ENCODE data around the gene KLHL33. TPM values are rescaled to one million over a fixed set of nuclear protein-coding genes. Genes with fewer than 3 reads are reported as not detected.
A peak's percentile ranks its signal among the peaks of the same experiment; 100 is the strongest.

KLHL33 gene
- total RNA-seq, 1 donor from 2014 or later, result 0.47 TPM

DNA sequence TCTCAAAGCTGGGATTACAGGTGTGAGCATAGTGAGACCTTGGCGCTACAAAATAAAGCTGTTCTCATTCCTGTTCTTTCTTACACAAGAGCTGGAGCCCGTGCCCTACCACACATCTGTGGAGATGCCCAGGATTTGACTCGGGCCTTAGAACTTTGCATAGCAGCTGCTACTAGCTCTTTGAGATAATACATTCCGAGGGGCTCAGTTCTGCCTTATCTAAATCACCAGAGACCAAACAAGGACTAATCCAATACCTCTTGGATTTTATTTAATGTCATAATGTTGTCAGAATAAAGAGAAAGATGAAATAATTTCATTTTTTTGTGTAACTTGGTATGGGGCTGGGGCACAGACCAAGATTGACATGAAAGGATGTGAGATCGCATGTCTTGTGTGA lies 40.8 kb upstream of the KLHL33 start:
- no peaks in the 10 kb centered on the region for H3K9me3 ChIP-seq
- TF ChIP-seq, protein P1, sequence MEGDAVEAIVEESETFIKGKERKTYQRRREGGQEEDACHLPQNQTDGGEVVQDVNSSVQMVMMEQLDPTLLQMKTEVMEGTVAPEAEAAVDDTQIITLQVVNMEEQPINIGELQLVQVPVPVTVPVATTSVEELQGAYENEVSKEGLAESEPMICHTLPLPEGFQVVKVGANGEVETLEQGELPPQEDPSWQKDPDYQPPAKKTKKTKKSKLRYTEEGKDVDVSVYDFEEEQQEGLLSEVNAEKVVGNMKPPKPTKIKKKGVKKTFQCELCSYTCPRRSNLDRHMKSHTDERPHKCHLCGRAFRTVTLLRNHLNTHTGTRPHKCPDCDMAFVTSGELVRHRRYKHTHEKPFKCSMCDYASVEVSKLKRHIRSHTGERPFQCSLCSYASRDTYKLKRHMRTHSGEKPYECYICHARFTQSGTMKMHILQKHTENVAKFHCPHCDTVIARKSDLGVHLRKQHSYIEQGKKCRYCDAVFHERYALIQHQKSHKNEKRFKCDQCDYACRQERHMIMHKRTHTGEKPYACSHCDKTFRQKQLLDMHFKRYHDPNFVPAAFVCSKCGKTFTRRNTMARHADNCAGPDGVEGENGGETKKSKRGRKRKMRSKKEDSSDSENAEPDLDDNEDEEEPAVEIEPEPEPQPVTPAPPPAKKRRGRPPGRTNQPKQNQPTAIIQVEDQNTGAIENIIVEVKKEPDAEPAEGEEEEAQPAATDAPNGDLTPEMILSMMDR (IDR thresholded peaks at IDR 0.05), result no peak
- intact Hi-C loops (cut with DNase I), result no loop called here
- H3K4me3 ChIP-seq, result no peak overlapping the region
- H3K36me3 ChIP-seq, result peaks cover 50% of the 10 kb centered on the region
- peaks cover 31% of the 10 kb centered on the region for H3K4me1 ChIP-seq
- no peak for DNase-seq
- H3K27me3 ChIP-seq (ENCODE audit: low read depth), result no peaks in the 10 kb centered on the region
- no peak for ATAC-seq
- peak overlapping the region; percentile 76 for H3K27ac ChIP-seq

DNA sequence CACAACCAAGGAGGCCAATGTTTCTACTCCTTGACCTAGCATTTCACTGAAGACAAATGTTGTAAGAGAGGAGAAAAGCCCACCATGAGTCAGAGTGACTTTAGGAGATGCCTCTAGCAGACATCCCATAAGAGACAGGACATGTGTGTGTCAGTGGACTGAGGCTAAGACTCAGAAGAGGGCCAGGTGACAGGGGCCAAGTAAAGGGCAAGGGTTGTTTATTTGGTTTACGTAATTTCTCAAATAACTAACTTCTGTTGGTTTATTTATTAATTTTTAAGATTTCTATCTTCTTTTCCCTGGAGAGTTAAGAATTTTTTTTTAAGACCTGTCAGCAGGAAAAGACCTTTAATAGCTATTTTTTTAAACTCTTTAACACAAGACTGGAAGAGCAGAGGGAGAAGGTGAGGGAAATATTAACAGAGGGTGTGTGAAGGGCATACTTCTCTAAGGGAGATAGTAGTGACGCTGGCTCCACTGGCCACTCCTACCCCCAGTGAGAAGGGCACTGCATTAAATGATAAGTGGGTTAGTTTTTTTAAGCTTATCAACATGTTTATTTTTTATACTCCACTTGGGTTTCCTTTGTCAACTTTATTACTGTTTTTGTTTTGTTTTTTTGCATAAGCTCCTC lies 36.7 kb upstream of the KLHL33 start:
- no peaks in the 10 kb centered on the region for H3K27me3 ChIP-seq (ENCODE audit: low read depth)
- H3K4me3 ChIP-seq, result no peak overlapping the region
- DNase-seq (no peak), ATAC-seq (no peak)
- no peak overlapping the region for H3K27ac ChIP-seq
- no peaks in the 10 kb centered on the region for H3K9me3 ChIP-seq
- TF ChIP-seq, protein P1 (IDR thresholded peaks at IDR 0.05), result no peak
- intact Hi-C loops (cut with DNase I), result no loop called here
- H3K4me1 ChIP-seq, result peaks cover 41% of the 10 kb centered on the region
- H3K36me3 ChIP-seq, result peaks cover 50% of the 10 kb centered on the region

DNA sequence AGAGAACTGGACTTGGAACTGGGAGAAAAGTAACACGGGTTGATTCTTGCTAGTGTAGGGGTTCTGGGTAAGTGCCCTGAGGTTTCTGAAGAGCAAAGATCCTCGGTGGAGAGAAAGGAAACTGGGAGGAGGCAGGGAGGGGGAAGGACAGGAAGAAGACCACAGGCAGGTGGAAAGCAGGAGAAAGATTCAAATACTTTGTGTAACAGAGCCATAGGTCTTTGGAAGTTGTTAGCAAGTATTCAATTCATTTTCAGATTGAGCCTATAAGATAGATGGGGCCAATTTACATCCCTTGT lies 34.6 kb upstream of the KLHL33 start:
- H3K27me3 ChIP-seq (ENCODE audit: low read depth), result no peaks in the 10 kb centered on the region
- H3K9me3 ChIP-seq, result no peaks in the 10 kb centered on the region
- TF ChIP-seq, protein P1 (IDR thresholded peaks at IDR 0.05), result no peak
- H3K36me3 ChIP-seq, result peaks cover 34% of the 10 kb centered on the region
- no peak for ATAC-seq
- intact Hi-C loops (cut with DNase I), result no loop called here
- H3K27ac ChIP-seq, result peak overlapping the region; percentile 89
- DNase-seq, result no peak
- peak overlapping the region; percentile 76 for H3K4me3 ChIP-seq
- H3K4me1 ChIP-seq, result peaks cover 26% of the 10 kb centered on the region

DNA sequence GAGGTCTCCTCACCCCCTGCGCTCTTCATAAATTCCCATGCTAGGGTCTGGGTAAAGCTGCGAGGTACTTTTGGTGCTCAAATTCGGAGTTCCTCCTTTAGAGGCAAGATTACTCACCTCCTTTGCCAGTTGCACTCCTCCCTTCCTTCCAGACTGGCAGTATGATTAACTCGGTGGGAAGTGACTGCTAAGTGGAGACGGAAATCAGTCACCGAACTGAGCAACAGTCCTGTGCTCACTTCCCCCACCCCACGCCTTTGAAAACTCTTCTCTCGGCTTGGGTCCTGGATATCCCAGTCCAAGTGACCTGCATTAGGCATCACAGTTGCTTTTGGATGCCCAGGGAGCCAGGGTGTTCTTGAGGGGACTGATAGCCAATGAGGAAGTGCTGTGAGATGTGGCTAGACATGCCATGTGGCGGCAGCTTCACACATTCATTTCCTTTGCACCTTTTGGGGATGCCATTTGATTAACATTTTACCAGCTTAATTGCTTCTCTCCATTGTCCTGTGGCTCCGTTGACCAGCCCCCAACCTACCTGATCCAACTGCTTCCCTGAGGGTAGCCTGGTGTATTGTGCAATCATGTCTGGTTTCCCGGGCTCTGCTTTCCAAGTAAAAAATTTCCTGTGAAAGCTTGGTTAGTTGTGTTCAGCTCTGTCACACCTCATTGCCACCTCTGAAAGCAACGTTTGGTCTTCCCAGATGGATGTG lies 34.1 kb upstream of the KLHL33 start:
- Histone ChIP-seq H3K9me3 (no peaks in the 10 kb centered on the region), H3K27me3 (ENCODE audit: low read depth) (no peaks in the 10 kb centered on the region), H3K36me3 (peaks cover 29% of the 10 kb centered on the region), H3K4me3 (peak overlapping the region; percentile 76), H3K27ac (peak overlapping the region; percentile 89), H3K4me1 (peaks cover 26% of the 10 kb centered on the region)
- ATAC-seq, result peak; percentile 80 to 89
- TF ChIP-seq, protein P1 (IDR thresholded peaks at IDR 0.05), result no peak
- intact Hi-C loops (cut with DNase I), result no loop called here
- DNase-seq, result no peak

DNA sequence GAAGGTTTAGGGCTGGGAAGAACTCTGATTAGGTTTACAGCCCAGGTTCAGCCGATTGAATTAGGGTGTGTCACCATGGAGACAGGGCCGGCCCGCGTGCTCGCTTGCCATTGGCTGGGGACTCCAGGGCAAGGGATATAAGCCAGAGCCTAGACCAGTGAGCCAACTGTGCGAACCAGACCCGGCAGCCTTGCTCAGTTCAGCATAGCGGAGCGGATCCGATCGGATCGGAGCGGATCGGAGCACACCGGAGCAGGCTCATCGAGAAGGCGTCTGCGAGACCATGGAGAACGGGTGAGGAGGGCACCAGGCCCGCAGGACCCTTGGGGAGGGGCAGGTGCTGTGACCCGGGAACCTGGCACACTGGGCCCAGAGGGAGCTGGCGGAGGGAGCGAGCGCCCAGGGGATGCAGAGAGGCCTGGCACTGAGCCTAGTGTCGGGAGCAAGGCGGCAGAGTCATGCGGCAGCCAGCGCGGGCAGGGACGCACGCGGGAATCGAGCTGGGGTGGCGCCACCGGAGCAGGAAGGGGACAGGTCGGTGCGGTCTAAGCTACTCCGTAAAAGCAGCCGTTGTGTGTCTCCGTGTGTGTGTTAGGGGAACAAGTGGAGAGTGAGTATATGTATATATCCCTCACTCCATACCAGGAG lies 33.4 kb upstream of the KLHL33 start, which contains the start of gene PNP:
Gene PNP (plus strand): TSS at position 165 of the 648 bp plus-strand sequence. CDS start 119 bp downstream, at position 284.
- Histone ChIP-seq H3K4me1 (peaks cover 26% of the 10 kb centered on the region), H3K9me3 (no peaks in the 10 kb centered on the region), H3K27me3 (ENCODE audit: low read depth) (no peaks in the 10 kb centered on the region), H3K4me3 (peak within 1 kb of the TSS; percentile 76), H3K27ac (peak within 1 kb of the TSS; percentile 89), H3K36me3 (peaks cover 23% of the 10 kb centered on the region)
- ATAC-seq (peak; percentile 97 to 98), DNase-seq (peak; percentile 92)
- TF ChIP-seq, protein P1 (IDR thresholded peaks at IDR 0.05), result no peak
- intact Hi-C loops (cut with DNase I), result no loop called here

Data from lower lobe of right lung (tissue), 2 donors.